Spleen (tissue), 7 donors: ENCODE measurements around the gene SETSIP.

ENCODE experiments used
- POLR2A ChIP-seq, 3 donors: fragments of 450-650 bp; IDR thresholded peaks; one replicate each; pipeline ENCODE4 v1.5.1; 2017; ENCODE audit warnings: antibody characterized with exemption in 3 of 3, mild to moderate bottlenecking in 1 of 3
- POLR2AphosphoS5 ChIP-seq, 3 donors: sonication (generic); formaldehyde crosslinking; IDR thresholded peaks; one replicate each; pipeline ENCODE4 v1.5.1; 2017; ENCODE audit warnings: antibody characterized with exemption in 3 of 3
- TF ChIP-seq, protein P1 (sequence below), 11 experiments: fragments of 200-600 bp in 7 of 11; fragments of 450-650 bp in 4 of 11; sonication (generic) in 4 of 11; IDR thresholded peaks in 8 of 11; conservative IDR thresholded peaks in 3 of 11; 1 replicate in 7 of 11; 2 replicates in 4 of 11; pipeline versions ENCODE4 v1.4.0 to v1.8.0; 2016 to 2021; ENCODE audit warnings: antibody characterized with exemption in 11 of 11, inconsistent platforms in 4 of 11, mild to moderate bottlenecking in 1 of 11
- donor health status: DM: no; HTN: no; CAD: no; lungs with moderate emphysema.
- donor health status: DM: no; HTN: no; CAD: no.
- donor health status: DM: no; HTN: no; CAD: no.

GRCh38 chr1:92117526-92117925 is 42.3 kb upstream of the SETSIP start:
- TF ChIP-seq POLR2A (IDR thresholded peaks at IDR 0.05) = no peak
- TF ChIP-seq, protein P1, sequence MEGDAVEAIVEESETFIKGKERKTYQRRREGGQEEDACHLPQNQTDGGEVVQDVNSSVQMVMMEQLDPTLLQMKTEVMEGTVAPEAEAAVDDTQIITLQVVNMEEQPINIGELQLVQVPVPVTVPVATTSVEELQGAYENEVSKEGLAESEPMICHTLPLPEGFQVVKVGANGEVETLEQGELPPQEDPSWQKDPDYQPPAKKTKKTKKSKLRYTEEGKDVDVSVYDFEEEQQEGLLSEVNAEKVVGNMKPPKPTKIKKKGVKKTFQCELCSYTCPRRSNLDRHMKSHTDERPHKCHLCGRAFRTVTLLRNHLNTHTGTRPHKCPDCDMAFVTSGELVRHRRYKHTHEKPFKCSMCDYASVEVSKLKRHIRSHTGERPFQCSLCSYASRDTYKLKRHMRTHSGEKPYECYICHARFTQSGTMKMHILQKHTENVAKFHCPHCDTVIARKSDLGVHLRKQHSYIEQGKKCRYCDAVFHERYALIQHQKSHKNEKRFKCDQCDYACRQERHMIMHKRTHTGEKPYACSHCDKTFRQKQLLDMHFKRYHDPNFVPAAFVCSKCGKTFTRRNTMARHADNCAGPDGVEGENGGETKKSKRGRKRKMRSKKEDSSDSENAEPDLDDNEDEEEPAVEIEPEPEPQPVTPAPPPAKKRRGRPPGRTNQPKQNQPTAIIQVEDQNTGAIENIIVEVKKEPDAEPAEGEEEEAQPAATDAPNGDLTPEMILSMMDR (IDR thresholded peaks at IDR 0.05 in 8 of 11, conservative IDR thresholded peaks at IDR 0.05 in 3 of 11) = no peak
- TF ChIP-seq POLR2AphosphoS5 (IDR thresholded peaks at IDR 0.05) = no peak
